BLaER1 (cell line): ENCODE measurements around the gene KRTAP17-1.
"Not testable (repeated sequence)": the region's sequence is repeated elsewhere in the genome, so short reads cannot be mapped to it uniquely, and the experiment has no call there.

ENCODE experiments used
- H3K27ac ChIP-seq: shearing (Covaris generic); formaldehyde crosslinking; 2 replicates; pipeline ENCODE4 v1.8.1; 2022
- H3K27me3 ChIP-seq: shearing (Covaris generic); formaldehyde crosslinking; 2 replicates; pipeline ENCODE4 v1.8.1; 2022
- H3K36me3 ChIP-seq: shearing (Covaris generic); formaldehyde crosslinking; 2 replicates; pipeline ENCODE4 v1.8.1; 2022
- H3K4me1 ChIP-seq: shearing (Covaris generic); formaldehyde crosslinking; 2 replicates; pipeline ENCODE4 v1.8.1; 2022
- H3K4me2 ChIP-seq: shearing (Covaris generic); formaldehyde crosslinking; 2 replicates; pipeline ENCODE4 v1.8.1; 2022
- H3K4me3 ChIP-seq: shearing (Covaris generic); formaldehyde crosslinking; 2 replicates; pipeline ENCODE4 v1.8.1; 2022
- H3K9ac ChIP-seq: shearing (Covaris generic); formaldehyde crosslinking; 2 replicates; pipeline ENCODE4 v1.8.1; 2022
- H3K9me3 ChIP-seq: shearing (Covaris generic); formaldehyde crosslinking; 2 replicates; pipeline ENCODE4 v1.8.1; 2022
- H4K20me1 ChIP-seq: shearing (Covaris generic); formaldehyde crosslinking; 2 replicates; pipeline ENCODE4 v1.8.1; 2022
- Cebpa-rat ChIP-seq: shearing (Covaris generic); IDR thresholded peaks from 2 replicates; pipeline ENCODE4 v1.8.1; 2022

Gene KRTAP17-1, protein sequence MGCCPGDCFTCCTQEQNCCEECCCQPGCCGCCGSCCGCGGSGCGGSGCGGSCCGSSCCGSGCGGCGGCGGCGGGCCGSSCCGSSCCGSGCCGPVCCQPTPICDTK

DNA sequence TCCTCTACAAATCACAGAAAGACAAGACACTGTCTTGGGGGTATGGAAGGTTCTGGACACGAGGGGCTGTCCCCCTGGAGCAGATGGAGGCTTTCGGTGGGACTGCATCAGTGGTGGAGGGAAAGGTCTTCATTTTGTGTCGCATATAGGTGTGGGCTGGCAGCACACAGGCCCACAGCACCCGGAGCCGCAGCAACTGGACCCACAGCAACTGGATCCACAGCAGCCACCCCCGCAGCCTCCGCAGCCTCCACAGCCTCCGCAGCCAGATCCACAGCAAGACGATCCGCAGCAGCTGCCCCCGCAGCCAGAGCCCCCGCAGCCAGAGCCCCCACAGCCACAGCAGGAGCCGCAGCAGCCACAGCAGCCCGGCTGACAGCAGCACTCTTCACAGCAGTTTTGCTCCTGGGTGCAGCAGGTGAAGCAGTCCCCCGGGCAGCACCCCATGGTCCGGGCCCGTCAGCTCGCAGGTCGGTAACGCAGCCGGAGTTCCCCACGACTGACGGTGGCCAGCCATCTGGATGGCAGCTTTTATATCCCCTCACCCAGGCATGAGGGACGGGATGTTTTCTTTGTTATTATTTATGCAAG lies at the start of gene KRTAP17-1:
KRTAP17-1 (minus strand) TSS at position 507 of the 591 bp plus-strand sequence; CDS start at position 447, 60 bp downstream.
- no peaks in the 10 kb centered on the region for H3K4me1 ChIP-seq

DNA sequence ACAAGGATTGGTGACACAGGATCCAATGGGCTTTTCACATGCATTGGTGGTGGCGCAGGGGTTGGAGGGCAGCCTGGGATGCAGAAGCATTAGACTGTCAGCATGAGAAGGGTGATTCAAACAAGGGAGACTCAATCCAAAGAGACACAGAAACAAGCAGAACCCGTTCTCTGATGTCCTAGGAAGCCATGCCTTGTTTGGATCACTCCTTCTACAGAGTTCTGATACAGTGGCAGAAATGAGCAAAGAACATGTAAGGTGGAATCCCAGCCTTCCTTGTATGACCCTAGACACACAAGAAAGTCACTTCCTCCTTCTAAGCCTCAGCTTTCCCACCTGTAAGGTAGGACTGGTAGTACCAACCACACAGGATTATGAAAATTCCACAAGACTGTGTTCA lies 48.4 kb upstream of the KRTAP17-1 start:
- Histone ChIP-seq H3K9ac (no peak overlapping the region), H3K9me3 (0 out of 2 replicates have a peak, but pooled peaks cover 5% of the 10 kb centered on the region), H3K27me3 (no peaks in the 10 kb centered on the region), H3K4me1 (no peaks in the 10 kb centered on the region), H3K27ac (no peak overlapping the region), H3K4me3 (no peak overlapping the region), H3K36me3 (no peaks in the 10 kb centered on the region), H3K4me2 (no peak overlapping the region), H4K20me1 (no peaks in the 10 kb centered on the region)
- TF ChIP-seq Cebpa-rat: no peak

More for the DNA sequence above, at the start of gene KRTAP17-1:
- Histone ChIP-seq H3K36me3 (no peaks in the 10 kb centered on the region), H3K4me3 (no peak within 1 kb of the TSS), H3K4me2 (no peak within 1 kb of the TSS), H3K9me3 (peaks cover 14% of the 10 kb centered on the region), H4K20me1 (no peaks in the 10 kb centered on the region), H3K27me3 (no peaks in the 10 kb centered on the region), H3K27ac (no peak within 1 kb of the TSS), H3K9ac (no peak within 1 kb of the TSS)
- no peak for TF ChIP-seq Cebpa-rat

DNA sequence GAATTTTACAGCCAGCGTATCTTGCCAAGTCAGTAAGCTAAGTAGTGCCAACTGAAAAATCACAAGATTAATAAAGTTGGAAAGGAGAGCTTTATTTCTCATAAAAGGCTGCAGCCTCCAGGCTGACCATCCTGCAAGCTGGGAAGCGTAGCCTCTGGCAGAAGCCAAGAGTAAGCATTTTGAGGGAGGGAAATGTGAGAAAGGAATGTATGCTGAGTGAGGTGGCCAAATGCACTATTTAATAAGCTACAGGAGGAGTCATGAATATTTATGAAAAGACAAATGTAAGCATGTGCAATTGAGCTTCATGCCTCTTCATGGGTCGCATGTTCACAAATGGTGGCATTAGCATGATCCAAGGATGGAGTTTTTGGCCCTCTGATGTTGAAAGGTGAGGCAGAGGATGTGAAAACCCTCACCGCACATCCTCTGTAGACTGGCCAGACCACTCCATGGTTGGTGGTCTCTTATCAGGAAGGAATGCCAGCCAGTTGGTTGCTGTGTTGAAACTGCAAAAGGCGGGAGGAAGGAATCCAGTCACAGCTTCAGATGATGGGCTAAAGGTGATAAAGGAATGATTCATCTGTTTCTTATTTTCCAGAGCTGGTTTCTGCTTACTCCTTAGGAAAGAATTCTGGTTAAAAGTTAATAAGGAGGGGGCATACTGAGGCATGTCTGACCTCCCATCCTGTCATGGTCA lies 44.9 kb upstream of the KRTAP17-1 start:
- no peak overlapping the region for H3K4me2 ChIP-seq
- no peaks in the 10 kb centered on the region for H3K4me1 ChIP-seq
- no peak for TF ChIP-seq Cebpa-rat
- no peak overlapping the region for H3K27ac ChIP-seq
- no peak overlapping the region for H3K4me3 ChIP-seq
- no peaks in the 10 kb centered on the region for H3K27me3 ChIP-seq
- H3K9me3 ChIP-seq: 0 out of 2 replicates have a peak, but pooled peaks cover 5% of the 10 kb centered on the region
- H4K20me1 ChIP-seq: no peaks in the 10 kb centered on the region
- H3K36me3 ChIP-seq: no peaks in the 10 kb centered on the region
- H3K9ac ChIP-seq: no peak overlapping the region

DNA sequence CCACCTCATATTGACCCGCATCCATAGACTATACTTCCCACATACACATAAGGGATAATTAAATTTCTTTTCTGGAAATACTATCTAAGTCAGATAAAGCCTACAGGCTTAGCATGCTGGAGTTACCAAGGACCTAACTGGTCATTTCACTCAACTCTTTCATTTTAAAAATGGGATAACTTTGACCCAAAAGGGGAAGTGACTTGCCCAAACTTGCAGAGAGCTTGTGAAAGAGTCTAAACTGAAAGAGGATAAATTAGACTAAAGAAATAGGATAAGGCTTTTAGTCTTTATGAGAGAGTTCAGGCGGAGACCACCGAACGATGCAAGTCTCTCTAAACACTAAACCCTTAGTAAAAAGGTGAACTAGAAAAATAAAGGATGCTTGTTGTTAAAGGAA lies 39.0 kb upstream of the KRTAP17-1 start:
- Histone ChIP-seq H3K27ac (no peak overlapping the region), H3K9me3 (no peaks in the 10 kb centered on the region), H3K9ac (no peak overlapping the region), H3K4me2 (no peak overlapping the region), H3K4me3 (no peak overlapping the region), H3K36me3 (no peaks in the 10 kb centered on the region), H3K4me1 (no peaks in the 10 kb centered on the region), H4K20me1 (no peaks in the 10 kb centered on the region), H3K27me3 (no peaks in the 10 kb centered on the region)
- no peak for TF ChIP-seq Cebpa-rat

DNA sequence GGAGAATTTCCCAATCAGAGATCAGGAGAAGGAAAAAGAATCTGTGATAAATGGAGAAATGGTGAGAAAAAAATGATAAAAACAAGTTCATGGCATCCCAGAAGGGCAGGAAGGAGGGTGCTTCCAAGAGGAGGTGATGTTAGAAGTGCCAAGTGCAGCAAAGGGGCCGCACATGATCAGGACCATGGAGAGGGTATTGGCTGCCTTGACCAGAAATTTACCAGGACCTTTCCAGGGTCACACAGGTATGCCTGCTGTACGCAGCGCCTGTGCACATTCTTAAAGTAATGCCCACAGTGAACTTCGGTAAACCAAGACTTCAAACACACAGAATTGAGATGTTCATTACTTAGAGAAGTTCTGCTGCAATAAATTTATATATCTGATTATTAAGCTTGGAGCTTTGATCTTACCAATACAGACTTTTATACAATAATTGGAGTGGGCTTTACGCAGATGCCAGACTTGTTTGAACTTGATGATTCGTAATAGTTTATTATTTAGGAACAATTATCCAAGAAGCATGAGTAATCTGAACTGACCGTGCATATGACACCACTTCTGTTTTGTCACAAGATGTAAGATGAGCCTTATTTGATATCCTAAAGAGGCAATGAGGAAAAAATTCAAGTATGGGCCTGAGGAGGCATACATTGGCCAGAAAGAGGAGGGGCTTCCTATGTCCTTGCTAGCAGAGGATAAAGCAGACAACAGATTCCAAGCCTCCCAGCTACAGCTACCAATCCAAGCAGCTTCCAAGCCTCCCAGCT lies 37.3 kb upstream of the KRTAP17-1 start:
- H3K27me3 ChIP-seq: no peaks in the 10 kb centered on the region

DNA sequence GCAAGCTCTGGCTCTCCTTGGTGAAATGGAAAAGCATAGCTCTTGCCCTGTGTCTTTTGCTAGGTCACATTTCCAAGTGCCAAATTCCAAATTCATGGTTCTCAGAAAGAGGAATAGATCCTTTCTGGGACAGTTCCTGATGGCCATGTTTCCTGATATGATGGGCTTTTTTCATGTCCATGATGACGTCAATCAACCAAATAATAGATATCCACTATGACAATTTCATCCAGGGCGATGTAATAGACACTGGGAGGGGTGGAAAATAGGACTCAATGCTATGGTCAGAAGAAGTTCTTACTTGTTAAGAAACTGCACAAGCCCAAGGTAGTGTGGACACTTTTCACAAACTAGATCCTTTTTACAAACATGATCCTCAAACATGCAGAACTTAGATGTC lies 35.7 kb upstream of the KRTAP17-1 start:
- no peak overlapping the region for H3K4me2 ChIP-seq
- H3K4me3 ChIP-seq: no peak overlapping the region
- no peak for TF ChIP-seq Cebpa-rat
- H3K9me3 ChIP-seq: no peaks in the 10 kb centered on the region
- H3K27me3 ChIP-seq: no peaks in the 10 kb centered on the region
- H4K20me1 ChIP-seq: no peaks in the 10 kb centered on the region
- no peaks in the 10 kb centered on the region for H3K36me3 ChIP-seq
- no peak overlapping the region for H3K27ac ChIP-seq
- no peak overlapping the region for H3K9ac ChIP-seq
- H3K4me1 ChIP-seq: no peaks in the 10 kb centered on the region

More for the DNA sequence above, 37.3 kb upstream of the KRTAP17-1 start:
- Histone ChIP-seq H3K9me3 (no peaks in the 10 kb centered on the region), H4K20me1 (no peaks in the 10 kb centered on the region), H3K27ac (no peak overlapping the region), H3K4me3 (no peak overlapping the region), H3K36me3 (no peaks in the 10 kb centered on the region), H3K9ac (no peak overlapping the region), H3K4me2 (no peak overlapping the region), H3K4me1 (no peaks in the 10 kb centered on the region)
- TF ChIP-seq Cebpa-rat: no peak

DNA sequence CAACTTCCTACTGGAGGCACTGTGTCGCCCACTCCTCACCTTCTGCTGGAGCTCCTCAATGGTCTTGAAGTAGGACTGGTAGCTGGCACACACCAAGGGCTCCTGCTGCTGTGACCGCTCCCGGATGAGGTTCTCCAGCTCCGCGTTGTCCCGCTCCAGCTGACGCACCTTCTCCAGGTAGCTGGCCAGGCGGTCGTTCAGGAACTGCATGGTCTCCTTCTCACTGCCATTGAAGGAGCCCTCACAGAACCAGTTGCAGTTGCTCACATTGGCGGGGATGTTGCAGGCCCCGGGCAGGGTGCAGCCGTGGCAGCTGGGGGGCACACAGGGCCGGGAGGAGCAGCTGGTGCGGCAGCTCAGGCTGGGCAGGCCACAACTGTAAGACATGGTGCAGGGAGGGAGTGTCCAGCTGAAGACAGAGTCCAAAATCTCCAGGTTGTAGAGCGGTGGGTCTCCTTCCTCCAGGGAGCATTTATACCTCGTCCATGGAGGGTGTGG lies 34.9 kb upstream of the KRTAP17-1 start, which contains the start of gene KRT33A:
KRT33A (minus strand) TSS at position 448 of the 498 bp plus-strand sequence; CDS start at position 387, 61 bp downstream.
- H4K20me1 ChIP-seq, H3K4me1 ChIP-seq, H3K27me3 ChIP-seq, H3K36me3 ChIP-seq, H3K9me3 ChIP-seq, H3K9ac ChIP-seq, H3K27ac ChIP-seq, H3K4me2 ChIP-seq, H3K4me3 ChIP-seq: not testable (repeated sequence)

DNA sequence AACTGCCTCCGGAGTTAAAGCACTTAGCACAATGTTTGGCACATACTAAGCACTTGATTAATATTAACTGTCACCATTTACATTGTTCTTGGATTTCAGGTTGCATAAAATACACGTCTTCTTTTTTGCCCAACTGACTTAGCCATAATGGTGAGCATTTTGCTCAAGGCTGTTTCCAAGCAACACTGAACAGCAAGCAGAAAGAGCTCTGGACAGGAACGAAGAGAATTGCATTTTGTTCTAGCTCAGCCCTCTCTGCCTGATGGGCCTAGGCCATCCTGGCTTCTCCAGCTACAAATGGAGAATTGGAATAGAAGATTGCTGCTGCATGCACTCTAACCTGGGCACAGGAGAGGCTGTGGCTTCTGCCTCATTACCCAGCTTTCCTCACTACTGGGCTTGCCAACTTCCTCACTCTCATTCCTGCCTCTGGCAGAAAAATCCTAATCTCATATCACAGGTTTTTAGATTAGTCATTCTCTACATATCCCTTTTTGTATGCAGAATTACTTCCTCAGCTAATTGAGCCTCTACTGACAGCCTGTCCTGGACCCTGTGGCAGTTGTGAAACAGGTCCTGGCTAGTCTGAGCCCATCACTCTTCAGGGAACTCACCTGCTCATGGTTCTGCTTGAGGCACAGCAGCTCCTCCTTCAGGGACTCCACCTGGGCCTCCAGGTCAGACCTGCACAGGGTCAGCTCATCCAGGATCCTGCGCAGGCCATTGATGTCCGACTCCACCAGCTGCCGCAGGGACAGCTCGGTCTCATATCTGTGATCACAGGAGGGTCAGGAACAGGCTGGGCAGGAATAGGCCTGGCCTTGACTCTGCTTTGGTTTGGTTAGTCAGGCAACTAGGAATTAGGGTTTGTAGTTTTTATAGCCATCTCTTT lies 32.6 kb upstream of the KRTAP17-1 start:
- no peak for TF ChIP-seq Cebpa-rat
- H3K27me3 ChIP-seq: no peaks in the 10 kb centered on the region
- no peak overlapping the region for H3K4me2 ChIP-seq
- H4K20me1 ChIP-seq: no peaks in the 10 kb centered on the region
- H3K36me3 ChIP-seq: no peaks in the 10 kb centered on the region
- H3K27ac ChIP-seq: no peak overlapping the region
- H3K9ac ChIP-seq: no peak overlapping the region
- peaks cover 10% of the 10 kb centered on the region for H3K9me3 ChIP-seq
- H3K4me3 ChIP-seq: no peak overlapping the region
- no peaks in the 10 kb centered on the region for H3K4me1 ChIP-seq

DNA sequence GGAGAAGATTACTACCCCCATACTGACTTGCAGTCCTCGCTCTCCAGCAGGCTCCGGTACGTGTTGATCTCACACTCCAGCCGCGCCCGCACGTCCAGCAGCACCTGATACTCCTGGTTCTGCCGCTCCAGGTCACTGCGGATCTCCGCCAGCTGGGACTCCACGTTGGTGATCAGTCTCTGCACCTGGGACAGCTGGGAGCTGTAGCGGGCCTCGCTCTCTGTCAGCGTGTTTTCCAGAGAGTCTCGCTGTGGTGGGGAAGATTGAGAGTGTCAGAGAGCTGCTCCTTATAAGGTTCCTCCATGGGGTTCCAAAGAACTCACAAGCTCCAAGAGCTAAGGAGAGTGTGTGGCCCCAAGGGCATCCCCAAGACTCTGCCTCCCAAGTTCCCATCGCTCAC lies 30.9 kb upstream of the KRTAP17-1 start:
- H3K4me2 ChIP-seq, H3K9ac ChIP-seq, H3K36me3 ChIP-seq, H3K27ac ChIP-seq, H3K4me1 ChIP-seq, H3K4me3 ChIP-seq, H4K20me1 ChIP-seq, H3K27me3 ChIP-seq: not testable (repeated sequence)
- H3K9me3 ChIP-seq: peaks cover 27% of the 10 kb centered on the region
